ENCODE results near the gene CCL14.
"Not testable (repeated sequence)": the region's sequence is repeated elsewhere in the genome, so short reads cannot be mapped to it uniquely, and the experiment has no call there.

The CCL14 gene

GRCh38 chr17:35947156-35947585, 39.4 kb downstream of the CCL14 start:
- peak; percentile 50 to 76 for DNase-seq (ENCODE audit: low spot score in 2 of 2)
- Histone ChIP-seq H3K9me3 (no peaks in the 10 kb centered on the region), H3K4me3 (0 out of 2 replicates have a peak overlapping the region, but pooled peaks have one; percentile 13), H3K36me3 (replicated peaks) (no peaks in the 10 kb centered on the region), H3K27me3 (ENCODE audit: low read depth) (no peaks in the 10 kb centered on the region), H3K4me1 (no peaks in the 10 kb centered on the region)
- in situ Hi-C loops (cut with MboI; ENCODE audit: low sequenced_read_pairs), result no loop called here

GRCh38 chr17:35944151-35944550, 42.4 kb downstream of the CCL14 start:
- Histone ChIP-seq H3K4me3 (no peak overlapping the region), H3K27me3 (ENCODE audit: low read depth) (no peaks in the 10 kb centered on the region), H3K9me3 (no peaks in the 10 kb centered on the region), H3K4me1 (no peaks in the 10 kb centered on the region), H3K36me3 (replicated peaks) (no peaks in the 10 kb centered on the region)
- in situ Hi-C loops (cut with MboI; ENCODE audit: low sequenced_read_pairs), result no loop called here
- DNase-seq (ENCODE audit: low spot score in 2 of 2), result no peak

GRCh38 chr17:35943537-35943936, 43.0 kb downstream of the CCL14 start, which contains the start of gene LYZL6:
Gene LYZL6 (minus strand): TSS chr17:35943713. CDS start chr17:35939356, 4,357 bp downstream.
- H3K27me3 ChIP-seq (ENCODE audit: low read depth), result no peaks in the 10 kb centered on the region
- no peak within 1 kb of the TSS for H3K4me3 ChIP-seq
- in situ Hi-C loops (cut with MboI; ENCODE audit: low sequenced_read_pairs), result no loop called here
- H3K36me3 ChIP-seq (replicated peaks), result no peaks in the 10 kb centered on the region
- DNase-seq (ENCODE audit: low spot score in 2 of 2), result no peak
- no peaks in the 10 kb centered on the region for H3K9me3 ChIP-seq
- no peaks in the 10 kb centered on the region for H3K4me1 ChIP-seq

DNA sequence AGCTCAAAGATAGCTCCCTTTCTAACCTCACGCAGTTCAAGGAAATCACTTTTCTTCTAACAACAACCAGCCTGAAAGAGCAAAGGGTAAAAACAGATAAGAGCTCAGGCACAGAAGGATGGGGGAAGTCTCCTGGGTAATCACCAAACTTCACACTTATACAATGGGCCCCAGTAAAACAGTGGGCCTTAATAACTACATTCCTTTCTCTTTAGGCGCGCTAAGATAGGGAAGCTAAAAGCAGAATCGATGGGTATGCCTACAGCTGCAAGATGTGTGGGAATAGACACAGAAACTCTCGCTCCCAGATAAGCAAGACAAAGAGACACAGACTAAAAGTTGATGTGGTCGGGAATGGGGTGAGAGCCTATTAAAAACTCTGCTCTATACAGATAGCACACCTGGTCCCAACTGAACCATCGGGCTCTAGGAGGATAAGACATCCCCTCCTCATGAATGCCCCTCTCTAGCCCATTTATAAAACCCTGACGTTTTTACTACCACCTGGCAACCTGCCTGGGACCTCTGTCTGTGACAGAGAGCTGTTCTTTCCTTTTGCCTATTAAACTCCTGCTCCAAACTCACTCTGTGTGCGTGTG, 43.8 kb downstream of the CCL14 start:
- no peaks in the 10 kb centered on the region for H3K27me3 ChIP-seq (ENCODE audit: low read depth)
- H3K36me3 ChIP-seq (replicated peaks), result no peaks in the 10 kb centered on the region
- H3K9me3 ChIP-seq, result no peaks in the 10 kb centered on the region
- DNase-seq (ENCODE audit: low spot score in 2 of 2), result no peak
- no peak overlapping the region for H3K4me3 ChIP-seq
- H3K4me1 ChIP-seq, result no peaks in the 10 kb centered on the region
- in situ Hi-C loops (cut with MboI; ENCODE audit: low sequenced_read_pairs), result no loop called here

GRCh38 chr17:35938492-35938891, 48.0 kb downstream of the CCL14 start:
- H3K4me1 ChIP-seq; H3K9me3 ChIP-seq; in situ Hi-C loops (cut with MboI; ENCODE audit: low sequenced_read_pairs); DNase-seq (ENCODE audit: low spot score in 2 of 2); H3K27me3 ChIP-seq (ENCODE audit: low read depth); H3K4me3 ChIP-seq; H3K36me3 ChIP-seq (replicated peaks): not testable (repeated sequence)

- no peaks in the 10 kb centered on the region for H3K36me3 ChIP-seq (replicated peaks)
- no peaks in the 10 kb centered on the region for H3K27me3 ChIP-seq (ENCODE audit: low read depth)
- in situ Hi-C loops (cut with MboI; ENCODE audit: low sequenced_read_pairs), result no loop called here
- DNase-seq (ENCODE audit: low spot score in 2 of 2), result no peak
- H3K4me1 ChIP-seq, result no peaks in the 10 kb centered on the region
- H3K9me3 ChIP-seq, result no peaks in the 10 kb centered on the region
- no peak overlapping the region for H3K4me3 ChIP-seq
Measured at GRCh38 chr17:35936063-35936462, 50.5 kb downstream of the CCL14 start.

- in situ Hi-C loops (cut with MboI; ENCODE audit: low sequenced_read_pairs), result no loop called here
Measured at GRCh38 chr17:35934760-35935159, 51.8 kb downstream of the CCL14 start.

More at GRCh38 chr17:35934760-35935159, 51.8 kb downstream of the CCL14 start:
- no peak overlapping the region for H3K4me3 ChIP-seq
- no peaks in the 10 kb centered on the region for H3K27me3 ChIP-seq (ENCODE audit: low read depth)
- DNase-seq (ENCODE audit: low spot score in 2 of 2), result no peak
- H3K9me3 ChIP-seq, result no peaks in the 10 kb centered on the region
- H3K4me1 ChIP-seq, result peaks cover 9% of the 10 kb centered on the region
- no peaks in the 10 kb centered on the region for H3K36me3 ChIP-seq (replicated peaks)
